IPS-18a (cell line): ENCODE results near the gene TRIM54.
A peak's percentile ranks its signal among the peaks of the same experiment; 100 is the strongest.

Source experiments
- H3K27ac ChIP-seq: one replicate; pipeline ENCODE4 v1.5.1; 2013; ENCODE audit warnings: low read length
- H3K27me3 ChIP-seq: one replicate; pipeline ENCODE4 v1.6.1; 2013; ENCODE audit warnings: mild to moderate bottlenecking, low read length; ENCODE audit not compliant: control insufficient read depth, insufficient read depth
- H3K36me3 ChIP-seq: one replicate; pipeline ENCODE4 v1.6.1; 2013; ENCODE audit warnings: low read depth, low read length; ENCODE audit not compliant: control insufficient read depth
- H3K4me1 ChIP-seq: one replicate; pipeline ENCODE4 v1.6.1; 2013; ENCODE audit warnings: low read depth, low read length; ENCODE audit not compliant: control insufficient read depth
- H3K4me3 ChIP-seq: one replicate; pipeline ENCODE4 v1.5.1; 2013; ENCODE audit warnings: low read length
- H3K9ac ChIP-seq: one replicate; pipeline ENCODE4 v1.6.1; 2013; ENCODE audit warnings: mild to moderate bottlenecking, low read length, moderate library complexity
- H3K9me3 ChIP-seq: one replicate; pipeline ENCODE4 v1.6.1; 2013; ENCODE audit warnings: low read depth, low read length; ENCODE audit not compliant: control insufficient read depth

The TRIM54 gene

GRCh38 chr2:27354597-27354927, 72.3 kb downstream of the TRIM54 start:
- Histone ChIP-seq H3K4me3 (no peak overlapping the region), H3K4me1 (peaks cover 12% of the 10 kb centered on the region), H3K36me3 (peaks cover 6% of the 10 kb centered on the region), H3K9me3 (no peaks in the 10 kb centered on the region), H3K9ac (no peak overlapping the region), H3K27me3 (no peaks in the 10 kb centered on the region), H3K27ac (no peak overlapping the region)

- H3K27ac ChIP-seq, result peak overlapping the region; percentile 96
- H3K4me1 ChIP-seq, result peaks cover 12% of the 10 kb centered on the region
- H3K36me3 ChIP-seq, result no peaks in the 10 kb centered on the region
- H3K27me3 ChIP-seq, result no peaks in the 10 kb centered on the region
- H3K9me3 ChIP-seq, result no peaks in the 10 kb centered on the region
- peak overlapping the region; percentile 97 for H3K9ac ChIP-seq
- peak overlapping the region; percentile 79 for H3K4me3 ChIP-seq
Observed at GRCh38 chr2:27356056-27356381, 73.8 kb downstream of the TRIM54 start.

- Histone ChIP-seq H3K27me3 (no peaks in the 10 kb centered on the region), H3K9ac (peak within 1 kb of the TSS; percentile 97), H3K36me3 (no peaks in the 10 kb centered on the region), H3K27ac (peak within 1 kb of the TSS; percentile 96), H3K4me3 (peak within 1 kb of the TSS; percentile 79), H3K4me1 (peaks cover 12% of the 10 kb centered on the region), H3K9me3 (no peaks in the 10 kb centered on the region)
Observed at GRCh38 chr2:27356382-27357181, 74.4 kb downstream of the TRIM54 start, which contains the start of gene GTF3C2. GTF3C2 (minus strand) TSS chr2:27356764; CDS start chr2:27343554, 13,210 bp downstream.
